H9 (cell line): ENCODE measurements around the gene NKX1-1. TPM values are rescaled to one million over a fixed set of nuclear protein-coding genes. Genes with fewer than 3 reads are reported as not detected.

Experiments
- DNase-seq: peaks from one replicate; pipeline ENCODE4 v3.0.0-alpha.2; 2017
- H2AFZ ChIP-seq: one replicate; pipeline ENCODE4 v1.6.1; 2013; ENCODE audit warnings: mild to moderate bottlenecking, low read length, control low read depth, moderate library complexity
- H2AK5ac ChIP-seq: 2 replicates; pipeline ENCODE4 v1.6.1; 2013; ENCODE audit warnings: low read length, control low read depth, mixed read lengths; ENCODE audit not compliant: insufficient read length
- H2BK120ac ChIP-seq: one replicate; pipeline ENCODE4 v1.6.1; 2013; ENCODE audit warnings: low read depth, mild to moderate bottlenecking, low read length, control low read depth, inconsistent platforms; ENCODE audit not compliant: poor library complexity, severe bottlenecking
- H2BK12ac ChIP-seq: 2 replicates; pipeline ENCODE4 v1.6.1; 2013; ENCODE audit warnings: low read length, control low read depth, mixed read lengths, low read depth; ENCODE audit not compliant: insufficient read length
- H2BK15ac ChIP-seq: 2 replicates; pipeline ENCODE4 v1.6.1; 2013; ENCODE audit warnings: low read depth, low read length, control low read depth
- H2BK20ac ChIP-seq: one replicate; pipeline ENCODE4 v1.6.1; 2013; ENCODE audit warnings: low read depth, mild to moderate bottlenecking, low read length, control low read depth, inconsistent platforms; ENCODE audit not compliant: poor library complexity, severe bottlenecking
- H2BK5ac ChIP-seq: 2 replicates; pipeline ENCODE4 v1.6.1; 2013; ENCODE audit warnings: low read length, control low read depth, mixed read lengths; ENCODE audit not compliant: insufficient read length
- H3K14ac ChIP-seq: 2 replicates; pipeline ENCODE4 v1.6.1; 2013; ENCODE audit warnings: low read length, control low read depth; ENCODE audit not compliant: insufficient read depth
- H3K18ac ChIP-seq: 2 replicates; pipeline ENCODE4 v1.6.1; 2013; ENCODE audit warnings: low read depth, mild to moderate bottlenecking, mixed read lengths, low read length, control low read depth; ENCODE audit not compliant: insufficient read length
- H3K23ac ChIP-seq: 2 replicates; pipeline ENCODE4 v1.6.1; 2013; ENCODE audit warnings: low read length, control low read depth, mixed read lengths, low read depth; ENCODE audit not compliant: insufficient read length
- H3K23me2 ChIP-seq: 2 replicates; pipeline ENCODE4 v1.6.1; 2013; ENCODE audit warnings: low read depth, mild to moderate bottlenecking, mixed read lengths, low read length, control low read depth; ENCODE audit not compliant: insufficient read length, poor library complexity, severe bottlenecking
- H3K27ac ChIP-seq: 2 replicates; pipeline ENCODE4 v1.5.1; 2013; ENCODE audit warnings: low read length, control low read depth, mixed read lengths, low read depth; ENCODE audit not compliant: insufficient read length
- H3K27me3 ChIP-seq: 2 replicates; pipeline ENCODE4 v1.6.1; 2013; ENCODE audit warnings: low read length, control low read depth, inconsistent platforms; ENCODE audit not compliant: insufficient read depth
- H3K4ac ChIP-seq: 2 replicates; pipeline ENCODE4 v1.6.1; 2013; ENCODE audit warnings: low read depth, mild to moderate bottlenecking, control low read depth, inconsistent platforms, low read length, moderate library complexity
- H3K4me1 ChIP-seq: 2 replicates; pipeline ENCODE4 v1.6.1; 2013; ENCODE audit warnings: low read length, control low read depth, inconsistent platforms; ENCODE audit not compliant: insufficient read depth
- H3K4me2 ChIP-seq: 2 replicates; pipeline ENCODE4 v1.6.1; 2013; ENCODE audit warnings: low read length, control low read depth, mixed read lengths; ENCODE audit not compliant: insufficient read length, insufficient read depth
- H3K56ac ChIP-seq: 2 replicates; pipeline ENCODE4 v1.6.1; 2013; ENCODE audit warnings: low read depth, mild to moderate bottlenecking, mixed read lengths, low read length, control low read depth; ENCODE audit not compliant: insufficient read length
- H3K79me1 ChIP-seq: 2 replicates; pipeline ENCODE4 v1.6.1; 2013; ENCODE audit warnings: low read depth, mild to moderate bottlenecking, moderate library complexity, low read length, control low read depth, inconsistent platforms; ENCODE audit not compliant: insufficient read depth, poor library complexity, severe bottlenecking
- H3K79me2 ChIP-seq: 2 replicates; pipeline ENCODE4 v1.6.1; 2013; ENCODE audit warnings: low read length, control low read depth, inconsistent platforms; ENCODE audit not compliant: insufficient read depth
- H3K9ac ChIP-seq: 2 replicates; pipeline ENCODE4 v1.6.1; 2013; ENCODE audit warnings: low read length, control low read depth, mixed read lengths; ENCODE audit not compliant: insufficient read length; ENCODE audit errors: extremely low read depth
- H3K9me3 ChIP-seq: one replicate; pipeline ENCODE4 v1.6.1; 2013; ENCODE audit warnings: low read depth, low read length, inconsistent platforms; ENCODE audit not compliant: control insufficient read depth
- H3T11ph ChIP-seq: one replicate; pipeline ENCODE4 v1.6.1; 2013; ENCODE audit warnings: mild to moderate bottlenecking, low read length, control low read depth, inconsistent platforms
- H4K20me1 ChIP-seq: one replicate; pipeline ENCODE4 v1.6.1; 2013; ENCODE audit not compliant: control insufficient read depth, insufficient read length, insufficient read depth
- H4K5ac ChIP-seq: 2 replicates; pipeline ENCODE4 v1.6.1; 2013; ENCODE audit warnings: low read depth, mild to moderate bottlenecking, mixed read lengths, low read length, control low read depth; ENCODE audit not compliant: insufficient read length
- H4K8ac ChIP-seq: replicated peaks from 2 replicates; pipeline ENCODE4 v1.6.1; 2013; ENCODE audit warnings: low read length, control low read depth, mixed read lengths, low read depth; ENCODE audit not compliant: insufficient read length
- H4K91ac ChIP-seq: 2 replicates; pipeline ENCODE4 v1.6.1; 2013; ENCODE audit warnings: low read depth, mild to moderate bottlenecking, moderate library complexity, mixed read lengths, low read length, control low read depth; ENCODE audit not compliant: insufficient read length
- H3K27ac Mint-ChIP-seq, 3 experiments: 2 replicates in 2 of 3; 3 replicates in 1 of 3; pipeline ENCODE4 v1.8.0; 2020 to 2021; ENCODE audit warnings: mixed read lengths in 3 of 3, mild to moderate bottlenecking in 1 of 3, moderate library complexity in 1 of 3
- H3K27me3 Mint-ChIP-seq: 2 replicates; pipeline ENCODE4 v1.8.0; 2021; ENCODE audit warnings: low read depth, mild to moderate bottlenecking, moderate library complexity, mixed read lengths
- H3K36me3 Mint-ChIP-seq, 3 experiments: 2 replicates in 2 of 3; 3 replicates in 1 of 3; pipeline ENCODE4 v1.8.0; 2020 to 2021; ENCODE audit warnings: low read depth in 3 of 3, mixed read lengths in 3 of 3; ENCODE audit not compliant: insufficient read depth in 1 of 3
- H3K4me1 Mint-ChIP-seq, 2 experiments: 2 replicates each; pipeline ENCODE4 v1.8.0; 2020; ENCODE audit warnings: mixed read lengths in 2 of 2
- H3K4me3 Mint-ChIP-seq, 2 experiments: 2 replicates in 1 of 2; 3 replicates in 1 of 2; pipeline ENCODE4 v1.8.0; 2020 to 2021; ENCODE audit warnings: mild to moderate bottlenecking in 2 of 2, mixed read lengths in 2 of 2, moderate library complexity in 1 of 2
- H3K9me3 Mint-ChIP-seq, 2 experiments: 2 replicates in 1 of 2; 3 replicates in 1 of 2; pipeline ENCODE4 v1.8.0; 2020; ENCODE audit warnings: mild to moderate bottlenecking in 2 of 2, mixed read lengths in 2 of 2, moderate library complexity in 1 of 2
- CTCF ChIP-seq: fragments of 200-600 bp; sonication (generic); conservative IDR thresholded peaks from 3 replicates; pipeline ENCODE4 v1.8.0; 2021; ENCODE audit warnings: antibody characterized with exemption, mild to moderate bottlenecking
- WGBS: extraction: QIAGEN DNeasy Blood & Tissue Kit; methylation state at CpG from one replicate; pipeline ENCODE4 v1.1.7; 2013; ENCODE audit warnings: missing lambda C conversion rate, low lambda C conversion rate, mixed read lengths; ENCODE audit not compliant: insufficient read length; ENCODE audit errors: extremely low coverage; 5-methylcytosine and 5-hydroxymethylcytosine counted together
- total RNA-seq: library from RNA; stranded (reverse); gene quantifications from 2 replicates; pipeline ENCODE4 v1.2.1, GENCODE V29; 2021

NKX1-1 gene
- total RNA-seq, 1 experiment from 2014 or later: not detected

- Mint-ChIP-seq H3K36me3 (peaks cover 2 to 12% (median 10%) of the 10 kb centered on the region in 3 experiments; a peak in 4 of 7 replicates), H3K27ac (no peak overlapping the region), H3K27me3 (no peaks in the 10 kb centered on the region), H3K9me3 (no peaks in the 10 kb centered on the region), H3K4me1 (no peaks in the 10 kb centered on the region), H3K4me3 (no peak overlapping the region)
- Histone ChIP-seq H3K4me1 (no peaks in the 10 kb centered on the region), H3K27ac (no peak overlapping the region), H3K56ac (no peak overlapping the region), H3K27me3 (no peaks in the 10 kb centered on the region), H3K23me2 (no peaks in the 10 kb centered on the region), H4K91ac (no peak overlapping the region), H2AK5ac (no peak overlapping the region), H2BK15ac (no peak overlapping the region), H3K14ac (no peak overlapping the region), H2BK120ac (no peak overlapping the region), H3K4me2 (no peak overlapping the region), H2AFZ (no peak overlapping the region), H4K8ac (no peak overlapping the region), H2BK20ac (no peak overlapping the region), H3K9ac (no peak overlapping the region), H3K79me1 (no peaks in the 10 kb centered on the region), H3K18ac (no peak overlapping the region), H4K20me1 (peaks cover 3% of the 10 kb centered on the region), H3K9me3 (no peaks in the 10 kb centered on the region), H2BK12ac (no peak overlapping the region), H3K23ac (no peak overlapping the region), H2BK5ac (no peak overlapping the region), H4K5ac (no peak overlapping the region), H3T11ph (no peak overlapping the region), H3K79me2 (no peaks in the 10 kb centered on the region), H3K4ac (no peak overlapping the region)
- no peak for DNase-seq
- TF ChIP-seq CTCF: peak; percentile 41; the same call in 2 of the 3 replicates
- whole genome bisulfite sequencing: no CpG with 5 or more reads among the region's 32 CpGs
Measured at GRCh38 chr4:1376841-1377605, 29.2 kb downstream of the NKX1-1 start.
